NAMALWA (cell line): ENCODE data around the gene TMEM207.
"Not testable (repeated sequence)": the region's sequence is repeated elsewhere in the genome, so short reads cannot be mapped to it uniquely, and the experiment has no call there.

ENCODE experiments used
- DNase-seq: peaks from one replicate; pipeline ENCODE4 v3.0.0-alpha.2; 2015; ENCODE audit warnings: low spot score

TMEM207 gene

GRCh38 chr3:190449801-190450200 is at the start of gene TMEM207:
Gene TMEM207, minus strand, starts transcription at chr3:190449901. Its CDS starts 92 bp downstream, at chr3:190449809.
- DNase-seq = no peak

- no peak for DNase-seq
These were observed 49.4 kb upstream of the TMEM207 start for GRCh38 chr3:190499122-190499521.

GRCh38 chr3:190498293-190498692 is 48.6 kb upstream of the TMEM207 start:
- DNase-seq = no peak

- no peak for DNase-seq
These were observed 48.1 kb upstream of the TMEM207 start for GRCh38 chr3:190497811-190498210.

GRCh38 chr3:190496859-190497258 is 47.2 kb upstream of the TMEM207 start:
- DNase-seq = no peak

GRCh38 chr3:190495796-190496195 is 46.1 kb upstream of the TMEM207 start:
- DNase-seq = no peak

GRCh38 chr3:190495354-190495753 is 45.7 kb upstream of the TMEM207 start:
- no peak for DNase-seq

GRCh38 chr3:190494907-190495306 is 45.2 kb upstream of the TMEM207 start:
- DNase-seq = no peak

GRCh38 chr3:190492966-190493365 is 43.3 kb upstream of the TMEM207 start:
- DNase-seq = no peak

GRCh38 chr3:190492129-190492528 is 42.4 kb upstream of the TMEM207 start:
- DNase-seq = no peak

GRCh38 chr3:190491533-190492054 is 41.9 kb upstream of the TMEM207 start:
- DNase-seq = no peak

- DNase-seq = no peak
These were observed 37.4 kb upstream of the TMEM207 start for GRCh38 chr3:190486908-190487607.

- DNase-seq = no peak
These were observed 36.8 kb upstream of the TMEM207 start for GRCh38 chr3:190486533-190486864.

GRCh38 chr3:190485830-190486532 is 36.3 kb upstream of the TMEM207 start:
- peak; percentile 10 for DNase-seq

- DNase-seq = no peak
These were observed 32.1 kb upstream of the TMEM207 start for GRCh38 chr3:190481779-190482178.

GRCh38 chr3:190473261-190473660 is 23.6 kb upstream of the TMEM207 start:
- DNase-seq = not testable (repeated sequence)

- no peak for DNase-seq
These were observed 18.2 kb upstream of the TMEM207 start for GRCh38 chr3:190467922-190468321.

- DNase-seq = no peak
These were observed 8.3 kb upstream of the TMEM207 start for GRCh38 chr3:190458040-190458439.

- DNase-seq = no peak
These were observed 7.1 kb upstream of the TMEM207 start for GRCh38 chr3:190456770-190457169.

- no peak for DNase-seq
These were observed 6.1 kb upstream of the TMEM207 start for GRCh38 chr3:190455828-190456227.

GRCh38 chr3:190448256-190448655 is 1.4 kb downstream of the TMEM207 start:
- no peak for DNase-seq

GRCh38 chr3:190446573-190447279 is 3.0 kb downstream of the TMEM207 start:
- DNase-seq = no peak

GRCh38 chr3:190444576-190445145 is 5.0 kb downstream of the TMEM207 start:
- no peak for DNase-seq
